ENCODE measurements around the gene ST3GAL6.

GRCh38 chr3:98768961-98769360 lies 5.8 kb downstream of the ST3GAL6 start:
- TF ChIP-seq TAF1 (IDR thresholded peaks at IDR 0.05; ENCODE audit: low read depth, low read length) = no peak
- no peak for TF ChIP-seq POLR2AphosphoS5 (IDR thresholded peaks at IDR 0.05; ENCODE audit: low read depth, low read length)
- no peak for TF ChIP-seq CTCF (IDR thresholded peaks at IDR 0.05; ENCODE audit: control extremely low read depth in 1 of 3, insufficient read depth in 1 of 3, low read depth in 1 of 3, low read length in 3 of 3)
- no peak for TF ChIP-seq SIX5 (IDR thresholded peaks at IDR 0.05; ENCODE audit: low read depth, low read length)
- TF ChIP-seq KDM5A (IDR thresholded peaks at IDR 0.05; ENCODE audit: low read length) = no peak
